GM21825 (cell line): ENCODE data around the gene MTCP1.

ENCODE experiments used
- ATAC-seq: cut with Tn5 transposase; IDR thresholded peaks from one replicate; pipeline ENCODE4 v1.9.1; 2021; ENCODE audit warnings: mild to moderate bottlenecking, moderate library complexity; ENCODE audit not compliant: unreplicated experiment

Gene MTCP1

DNA sequence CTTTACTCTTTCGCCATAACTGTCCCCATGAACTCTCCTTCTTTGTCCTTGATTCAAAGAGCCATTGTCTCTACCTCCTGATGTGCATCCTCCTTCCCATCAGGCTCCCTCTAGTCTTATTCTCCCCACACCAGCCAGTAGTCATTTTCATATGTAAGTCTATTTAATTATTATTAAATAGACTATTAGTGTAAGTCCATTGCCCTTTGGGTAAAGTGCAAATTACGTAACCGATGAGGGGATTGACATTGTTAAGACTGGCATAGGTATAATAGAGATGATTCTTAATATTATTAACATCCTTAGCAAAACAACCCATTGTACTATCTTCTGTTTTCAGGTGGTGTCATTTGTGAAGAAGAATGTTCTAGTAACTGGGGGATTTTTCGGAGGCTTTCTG lies 16.7 kb downstream of the MTCP1 start:
- ATAC-seq = no peak

DNA sequence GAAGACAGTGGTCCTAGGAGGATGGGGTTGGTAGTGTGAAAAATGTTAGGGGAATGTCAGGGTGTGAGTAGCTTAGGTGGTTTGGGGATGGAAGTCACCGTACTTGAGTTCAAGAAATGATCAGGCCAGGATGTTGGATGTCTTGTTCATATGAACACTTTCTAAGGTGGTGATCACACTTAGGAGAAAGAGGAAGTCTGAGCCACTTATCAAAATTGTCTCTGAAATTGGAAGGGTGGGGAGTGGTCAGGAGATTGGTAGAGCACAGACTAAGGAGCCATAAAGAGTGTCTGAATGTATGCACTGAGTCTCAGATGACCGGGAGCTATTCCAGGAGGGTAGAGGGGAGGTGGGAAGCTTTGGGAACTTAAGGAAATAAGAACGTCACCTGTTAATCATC lies 17.3 kb downstream of the MTCP1 start:
- no peak for ATAC-seq

DNA sequence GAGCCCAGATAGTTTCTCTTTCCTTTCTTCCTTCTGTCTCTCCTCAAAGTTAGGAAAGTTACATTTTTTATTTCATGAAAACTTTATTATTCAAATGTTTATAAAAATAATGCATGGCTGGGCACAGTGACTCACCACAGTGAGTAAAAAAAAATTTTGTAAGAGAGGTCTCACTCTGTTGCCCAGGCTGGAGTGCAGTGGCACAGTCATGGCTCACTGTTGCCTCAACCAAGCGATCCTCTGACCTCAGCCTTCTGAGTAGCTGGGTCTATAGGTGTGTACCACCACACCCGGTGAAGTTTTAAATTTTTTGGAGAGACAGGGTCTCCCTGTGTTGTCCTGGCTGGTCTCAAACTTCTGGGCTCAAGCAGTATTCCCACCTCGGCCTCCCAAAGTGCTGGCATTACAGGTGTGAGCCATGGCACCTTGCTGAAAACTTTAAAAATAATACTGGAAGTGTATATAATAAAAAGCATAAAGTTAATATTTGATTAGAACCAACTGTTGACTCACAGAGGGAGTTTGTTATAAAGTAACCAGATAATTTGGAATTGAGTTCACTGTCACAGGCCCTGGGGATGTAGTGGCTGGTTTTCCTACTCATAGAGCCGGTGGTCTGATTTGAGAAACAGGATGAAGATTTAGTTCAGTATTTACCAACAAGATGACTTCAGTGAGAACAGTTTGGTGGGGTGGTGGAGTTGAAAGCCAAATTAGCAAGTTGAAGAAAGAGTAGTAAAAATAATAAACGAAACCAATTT lies 18.0 kb downstream of the MTCP1 start:
- ATAC-seq = no peak

DNA sequence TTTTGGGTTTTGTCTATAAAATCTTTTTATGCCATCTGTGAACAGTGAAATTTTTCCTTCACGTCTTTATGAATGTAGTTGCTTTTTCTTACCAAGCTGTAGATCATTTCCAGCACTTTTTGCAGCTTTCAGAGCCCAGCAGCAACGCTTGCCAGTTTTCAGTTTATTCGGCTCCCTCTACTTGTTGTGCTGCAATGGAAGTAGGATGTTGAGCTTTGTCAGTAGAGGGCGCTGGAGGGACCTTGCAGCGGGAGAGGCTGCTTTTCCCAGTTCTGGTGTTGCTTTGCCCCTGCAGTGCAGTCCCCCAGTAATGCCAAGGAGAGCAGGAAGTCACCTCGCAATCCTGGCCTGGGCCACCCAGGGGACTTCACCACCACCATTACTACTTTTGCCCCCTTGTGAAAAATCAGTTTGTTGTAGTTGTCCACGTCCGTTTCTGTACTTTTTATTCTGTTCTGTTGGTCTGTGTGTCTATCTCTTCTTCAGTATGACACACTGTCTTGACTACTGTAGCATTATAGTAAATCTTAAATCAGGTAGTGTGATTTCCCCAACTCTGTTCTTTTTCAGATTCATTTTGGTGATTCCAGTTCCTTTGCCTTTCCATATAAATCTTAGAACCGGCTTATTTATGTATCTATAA lies 21.8 kb downstream of the MTCP1 start:
- ATAC-seq = no peak

DNA sequence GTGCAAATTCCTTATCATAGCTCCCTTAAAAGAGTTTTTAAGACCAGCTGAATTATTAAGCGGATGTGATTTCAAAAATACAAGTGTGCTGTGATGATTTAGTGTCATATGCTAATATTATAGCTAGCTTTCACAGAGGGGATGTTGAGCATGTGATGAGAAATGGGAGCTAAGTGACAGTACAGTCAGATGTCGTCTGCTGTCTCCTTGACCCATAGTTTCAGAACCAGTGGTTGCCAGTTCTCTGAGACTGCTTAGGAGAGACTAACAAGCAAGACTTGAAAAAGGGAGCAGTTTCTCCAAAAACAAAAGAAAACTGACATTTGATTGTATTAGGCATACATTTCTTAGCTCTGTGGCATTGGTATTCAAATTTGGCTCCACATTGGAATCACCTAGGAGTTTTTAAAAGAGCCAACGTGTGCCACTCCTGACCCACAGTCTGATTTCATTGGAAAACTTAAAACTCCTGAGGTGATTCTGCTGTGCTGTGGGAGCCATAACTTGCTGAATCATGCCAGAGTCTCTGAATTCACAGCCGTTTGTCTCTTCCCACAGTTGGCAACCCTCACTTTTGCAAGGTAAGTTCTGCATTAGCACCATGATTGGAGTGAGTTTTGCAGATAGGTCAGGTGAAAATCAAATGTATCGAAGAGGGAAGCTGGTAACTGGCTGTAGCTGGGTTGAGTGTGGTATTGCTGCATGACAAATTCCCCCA lies 24.0 kb downstream of the MTCP1 start:
- no peak for ATAC-seq

DNA sequence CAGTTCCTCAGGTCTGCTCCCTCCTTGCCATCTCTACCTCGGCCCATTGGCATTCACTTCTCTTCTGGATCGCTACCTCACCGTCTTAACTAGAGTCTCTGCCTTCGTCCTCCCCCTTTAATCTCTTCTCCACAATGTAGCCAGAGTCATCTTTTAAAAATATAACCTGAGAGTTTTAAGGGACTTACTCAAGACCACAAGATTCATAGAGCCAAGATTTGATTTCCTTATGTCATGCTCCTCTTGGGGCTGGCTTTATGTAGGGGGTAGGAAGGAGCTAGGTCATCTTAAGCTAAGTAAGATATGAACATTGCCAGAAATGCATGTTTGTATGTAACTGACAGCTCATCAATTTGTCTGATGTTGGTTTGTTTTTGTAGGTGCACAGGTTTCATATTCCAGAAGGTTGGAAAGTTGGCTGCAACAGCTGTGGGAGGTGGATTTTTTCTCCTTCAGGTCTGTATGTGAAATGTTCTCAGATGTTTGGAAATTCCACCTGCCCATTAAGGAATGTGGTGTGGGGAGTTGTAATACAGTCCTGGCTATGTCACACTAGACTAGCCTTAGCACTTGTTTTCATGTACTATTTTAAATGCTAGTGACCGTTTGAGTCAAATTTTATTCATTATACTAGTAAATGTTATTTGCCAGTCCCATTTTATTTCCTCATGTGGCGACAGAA lies 24.7 kb downstream of the MTCP1 start:
- ATAC-seq = no peak

DNA sequence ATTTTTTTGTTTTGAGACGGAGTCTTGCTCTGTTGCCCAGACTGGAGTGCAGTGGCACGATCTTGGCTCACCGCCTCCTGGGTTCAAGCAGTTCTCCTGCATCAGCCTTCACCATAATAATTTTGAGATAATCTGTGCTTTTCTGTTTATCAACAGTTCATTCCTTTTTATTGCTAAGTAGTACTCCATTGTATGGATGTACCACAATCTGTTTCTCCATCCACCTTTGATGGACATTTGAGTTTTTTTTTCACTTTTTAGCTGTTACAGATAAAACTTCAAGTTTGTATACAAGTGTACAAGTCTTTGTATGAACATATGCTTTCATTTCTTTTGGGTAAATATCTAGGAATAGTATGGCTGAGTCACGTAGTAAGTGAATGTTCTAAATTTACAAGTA lies 35.2 kb downstream of the MTCP1 start:
- ATAC-seq = no peak

DNA sequence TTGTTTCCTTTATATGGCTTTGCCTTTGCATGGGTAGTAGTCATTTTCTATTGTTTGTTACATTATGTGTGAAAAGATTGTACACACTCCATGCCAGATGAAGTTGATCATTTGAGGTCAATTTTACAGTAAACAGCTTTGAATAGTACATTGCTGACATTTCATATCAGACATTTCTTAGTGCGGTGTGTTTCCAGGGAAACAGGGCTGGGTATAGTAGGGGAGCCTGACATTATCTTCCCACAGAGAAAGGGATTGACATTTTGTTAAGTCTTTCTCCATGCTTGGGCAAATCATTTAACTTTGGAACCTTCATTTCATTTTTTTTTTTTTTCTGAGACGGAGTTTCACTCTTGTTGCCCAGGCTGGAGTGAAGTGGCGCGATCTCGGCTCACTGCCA lies 39.3 kb downstream of the MTCP1 start:
- no peak for ATAC-seq

DNA sequence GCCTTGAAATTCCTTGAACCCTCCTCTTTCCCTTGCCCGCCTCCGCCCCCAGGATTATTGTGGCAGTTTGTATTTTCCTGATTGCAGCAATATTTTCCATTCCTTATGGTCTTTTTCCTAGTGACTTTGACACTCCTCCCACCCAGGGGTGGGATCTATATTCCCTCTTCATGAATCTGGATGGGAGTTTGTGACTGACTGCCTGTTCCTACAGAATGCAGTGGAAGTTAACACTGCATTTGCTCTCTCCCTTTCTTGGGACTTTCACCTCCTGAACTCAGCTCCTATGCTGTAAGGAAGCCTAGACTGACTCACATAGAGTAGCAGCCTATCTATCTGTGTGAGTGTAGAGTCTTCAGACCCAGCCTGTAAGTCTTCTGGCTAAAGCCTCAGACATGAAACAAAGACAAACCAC lies 42.1 kb downstream of the MTCP1 start:
- no peak for ATAC-seq

DNA sequence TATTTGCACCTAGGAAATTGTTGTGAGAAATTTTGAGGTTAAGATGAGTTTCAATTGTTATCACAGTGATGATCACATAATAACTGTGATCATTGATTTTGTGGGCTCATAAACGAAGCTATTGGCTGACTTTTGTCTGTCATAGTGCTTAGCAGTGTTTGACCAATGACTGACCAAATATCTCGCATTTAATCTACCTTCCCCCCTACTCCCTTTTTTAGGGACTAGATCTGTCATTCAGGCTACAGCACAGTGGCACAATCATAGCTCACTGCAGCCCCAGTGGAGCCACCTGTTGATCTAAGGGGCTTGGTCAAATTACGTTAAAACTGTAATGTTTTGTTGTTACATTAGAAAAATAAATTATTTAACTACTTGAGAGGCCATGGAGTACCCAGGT lies 42.8 kb downstream of the MTCP1 start:
- ATAC-seq = no peak

DNA sequence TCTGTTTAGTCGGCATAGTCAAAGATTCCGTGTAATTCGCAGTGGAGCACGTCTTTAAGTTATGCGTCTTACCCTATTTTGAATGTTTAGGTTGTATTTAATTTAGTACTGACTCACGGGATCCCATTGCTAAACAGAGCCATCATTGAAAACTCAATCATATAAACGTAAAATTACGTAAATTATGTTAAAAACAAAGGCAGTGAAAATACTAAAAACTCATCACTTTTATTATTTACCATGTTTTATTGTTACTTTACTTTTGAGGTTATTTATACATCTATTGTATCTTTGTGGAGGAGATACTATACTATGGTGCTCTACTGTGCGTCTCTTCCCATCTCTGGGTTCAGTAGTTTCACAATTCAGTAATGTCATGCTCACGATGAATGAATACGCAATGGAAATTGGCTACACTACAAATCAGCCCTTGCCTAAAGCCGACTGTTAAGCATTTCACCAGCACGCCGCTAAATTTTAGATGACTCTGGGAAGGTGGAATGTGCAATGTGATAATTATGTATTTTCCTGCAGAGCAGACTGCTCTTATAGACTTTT lies 43.3 kb downstream of the MTCP1 start:
- no peak for ATAC-seq

DNA sequence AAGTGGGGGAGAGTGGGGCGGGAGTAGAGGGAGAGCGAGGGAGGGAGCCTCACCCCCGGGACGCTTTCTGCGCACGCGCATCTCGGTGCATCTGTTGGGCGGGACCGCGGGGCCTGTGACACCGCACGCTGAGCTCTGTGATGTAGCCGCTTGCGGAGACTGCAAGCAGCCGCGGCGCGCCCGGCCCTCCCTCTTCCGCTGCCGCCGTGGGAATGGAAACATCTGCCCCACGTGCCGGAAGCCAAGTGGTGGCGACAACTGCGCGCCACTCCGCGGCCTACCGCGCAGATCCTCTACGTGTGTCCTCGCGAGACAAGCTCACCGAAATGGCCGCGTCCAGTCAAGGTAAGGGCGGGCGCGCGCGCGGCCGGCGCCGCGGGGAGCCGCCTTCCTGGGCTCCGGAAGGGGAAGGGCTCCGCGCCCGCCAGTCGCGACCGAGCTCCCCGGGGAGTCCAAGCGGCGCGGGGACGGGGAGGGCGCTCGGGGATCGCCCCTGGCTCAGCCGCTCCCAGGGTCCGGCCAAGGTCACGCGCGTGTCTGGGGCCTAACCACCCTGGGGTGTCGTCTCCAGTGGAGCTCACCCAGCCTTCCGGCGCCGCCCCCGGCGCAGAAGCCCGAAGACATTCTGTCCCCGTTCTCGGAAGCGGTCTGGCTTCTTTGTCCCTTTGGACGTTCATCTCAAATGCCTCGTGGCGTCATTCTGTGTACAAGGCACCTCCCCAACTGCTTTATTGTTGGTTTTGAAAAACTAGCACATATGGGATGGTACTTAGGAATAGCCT lies 44.0 kb downstream of the MTCP1 start, which contains the start of gene FUNDC2:
Gene FUNDC2 (plus strand): TSS at position 118 of the 782 bp plus-strand sequence. CDS start 95 bp downstream, at position 213.
- ATAC-seq = peak; percentile 89

DNA sequence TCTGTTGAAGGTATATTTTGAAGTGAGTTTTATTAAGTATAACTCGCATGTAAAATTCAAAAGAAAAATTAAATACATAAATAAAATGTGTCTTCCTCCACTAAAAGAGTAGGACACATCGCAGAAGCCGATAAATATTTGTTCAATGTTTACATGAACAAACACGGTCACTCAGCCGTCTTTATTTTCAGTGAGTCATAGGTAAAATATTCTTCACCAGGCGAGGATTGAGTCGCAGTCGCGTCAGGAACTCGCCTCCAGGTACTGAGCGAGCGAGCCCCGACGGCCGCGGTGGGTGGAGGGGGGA lies 44.6 kb downstream of the MTCP1 start:
- ATAC-seq = no peak

DNA sequence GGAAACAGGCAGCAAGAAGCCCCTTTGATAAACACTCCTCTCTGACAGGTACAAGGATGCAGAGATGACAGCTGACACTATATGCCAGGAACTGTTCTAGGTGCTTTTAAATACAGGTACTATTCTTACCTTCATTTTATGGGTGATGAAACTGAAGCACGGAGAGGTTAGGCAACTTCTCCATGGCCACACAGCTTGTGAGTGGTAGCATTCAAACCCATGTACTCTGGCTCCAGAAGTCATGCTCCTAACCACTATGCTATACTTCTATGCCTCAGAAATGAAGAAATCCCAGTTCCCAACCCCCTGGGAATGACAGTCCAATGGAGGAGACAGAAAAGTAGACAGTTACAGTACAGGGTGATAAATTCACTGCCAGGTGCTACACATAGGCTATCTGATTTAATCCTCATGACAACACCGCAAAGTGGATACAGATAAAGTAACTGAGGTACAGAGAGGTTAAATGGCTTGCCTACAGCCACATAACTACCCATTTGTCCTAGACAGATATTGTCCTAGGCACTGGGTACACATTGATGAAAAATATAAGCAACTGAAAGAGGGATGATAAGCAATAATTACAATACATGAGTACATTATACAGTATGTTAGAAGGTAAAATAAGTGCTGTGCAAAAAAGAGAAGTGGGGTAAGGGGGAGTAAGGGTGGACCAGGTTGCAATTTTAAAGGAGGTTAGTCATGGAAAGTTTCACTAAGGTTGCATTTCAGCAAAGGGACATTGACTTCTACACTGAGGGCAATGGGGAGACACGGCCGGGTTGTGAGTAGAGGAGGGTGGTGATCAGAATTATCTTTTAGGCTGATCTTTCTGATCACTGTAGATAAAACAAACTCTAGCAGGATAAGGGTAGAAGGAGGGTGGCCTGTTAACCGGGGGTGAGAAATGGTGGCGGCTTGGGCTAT lies 46.8 kb downstream of the MTCP1 start:
- ATAC-seq = no peak

DNA sequence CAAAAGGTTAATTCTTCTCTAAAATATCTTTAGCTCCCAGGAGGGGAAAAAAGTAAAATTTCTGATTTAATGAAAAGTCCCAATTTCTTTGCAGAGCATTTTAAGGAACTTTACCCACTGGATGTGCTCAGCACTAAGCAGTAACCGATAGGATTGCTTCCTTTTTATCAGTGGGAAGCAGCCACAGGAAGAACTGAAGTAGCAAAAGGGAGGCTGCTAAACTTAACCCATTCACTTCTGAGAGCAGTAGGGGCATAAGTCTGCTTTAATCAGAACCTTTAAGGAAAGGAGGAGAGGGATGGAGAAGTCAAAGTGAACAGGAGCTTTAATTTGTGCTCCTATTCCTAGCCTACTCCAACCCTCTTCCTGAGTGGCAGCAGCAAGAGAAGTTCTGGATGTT lies 48.4 kb downstream of the MTCP1 start, which contains the start of gene F8:
Gene F8 (minus strand): TSS at position 139 of the 400 bp plus-strand sequence. CDS start 171 bp downstream, outside the sequence.
- ATAC-seq = no peak

DNA sequence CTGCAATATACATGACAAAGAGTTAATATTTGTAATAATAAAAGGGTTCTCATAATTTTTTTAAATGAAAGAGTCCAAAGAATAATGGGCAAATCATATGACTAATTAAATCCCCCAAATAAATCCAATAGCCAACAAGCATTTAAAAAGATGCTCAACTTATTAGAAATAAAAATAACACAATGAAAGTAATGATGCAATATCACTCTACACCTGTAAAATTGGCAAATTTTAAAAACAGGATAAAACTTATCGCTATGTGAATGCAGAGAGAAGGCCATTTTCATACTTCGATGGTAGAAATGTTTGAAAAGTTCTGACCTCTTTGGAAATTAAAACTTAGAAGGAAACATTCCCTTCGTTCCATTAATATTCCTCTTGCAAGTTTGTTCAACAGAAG lies 50.3 kb downstream of the MTCP1 start:
- ATAC-seq = no peak
